GM19351 (cell line): ENCODE data around the gene HIGD2A.
"Not testable (repeated sequence)": the region's sequence is repeated elsewhere in the genome, so short reads cannot be mapped to it uniquely, and the experiment has no call there.

Experiments
- ATAC-seq: cut with Tn5 transposase; IDR thresholded peaks from one replicate; pipeline ENCODE4 v1.9.1; 2021; ENCODE audit warnings: mild to moderate bottlenecking, moderate library complexity; ENCODE audit not compliant: unreplicated experiment

Gene HIGD2A

GRCh38 chr5:176394096-176394495 is 5.5 kb downstream of the HIGD2A start:
- no peak for ATAC-seq

GRCh38 chr5:176394881-176395675 is 6.5 kb downstream of the HIGD2A start:
- ATAC-seq: no peak

- no peak for ATAC-seq
Observed at GRCh38 chr5:176396330-176396729, 7.8 kb downstream of the HIGD2A start.

GRCh38 chr5:176397736-176398420 is 9.3 kb downstream of the HIGD2A start:
- no peak for ATAC-seq

GRCh38 chr5:176400382-176401156 is 12.0 kb downstream of the HIGD2A start:
- ATAC-seq: no peak

GRCh38 chr5:176401281-176402205 is 13.0 kb downstream of the HIGD2A start:
- no peak for ATAC-seq

GRCh38 chr5:176405656-176406435 is 17.3 kb downstream of the HIGD2A start:
- ATAC-seq: no peak

GRCh38 chr5:176406436-176407052 is 18.0 kb downstream of the HIGD2A start:
- no peak for ATAC-seq

GRCh38 chr5:176407456-176408251 is 19.1 kb downstream of the HIGD2A start:
- ATAC-seq: no peak

- not testable (repeated sequence) for ATAC-seq
Observed at GRCh38 chr5:176408252-176408573, 19.7 kb downstream of the HIGD2A start.

GRCh38 chr5:176408590-176408989 is 20.0 kb downstream of the HIGD2A start:
- no peak for ATAC-seq

- no peak for ATAC-seq
Observed at GRCh38 chr5:176409765-176410164, 21.2 kb downstream of the HIGD2A start.

- ATAC-seq: no peak
Observed at GRCh38 chr5:176410486-176411180, 22.1 kb downstream of the HIGD2A start.

- ATAC-seq: no peak
Observed at GRCh38 chr5:176412517-176413254, 24.1 kb downstream of the HIGD2A start.

GRCh38 chr5:176413255-176413565 is 24.7 kb downstream of the HIGD2A start:
- no peak for ATAC-seq

GRCh38 chr5:176413709-176414191 is 25.2 kb downstream of the HIGD2A start:
- ATAC-seq: no peak

GRCh38 chr5:176414704-176415103 is 26.2 kb downstream of the HIGD2A start:
- ATAC-seq: no peak
